Stimulated activated naive CD8-positive, alpha-beta T cell treated with anti-CD3 and anti-CD28 coated beads, Interleukin-15, Interleukin-2, amounts not matched to agents 100 ng/mL and 50 ng/mL, for 24 hours (primary cell): Measurements from ENCODE around the gene MCRIP2.
A peak's percentile ranks its signal among the peaks of the same experiment; 100 is the strongest.

Source experiments
- H3K27ac Mint-ChIP-seq: one replicate; pipeline ENCODE4 v1.8.0; 2021; ENCODE audit warnings: mild to moderate bottlenecking, mixed read lengths
- H3K27me3 Mint-ChIP-seq: one replicate; pipeline ENCODE4 v1.8.0; 2021; ENCODE audit warnings: mixed read lengths
- H3K36me3 Mint-ChIP-seq: one replicate; pipeline ENCODE4 v1.8.0; 2021; ENCODE audit warnings: low read depth, mixed read lengths
- H3K4me1 Mint-ChIP-seq: one replicate; pipeline ENCODE4 v1.8.0; 2021; ENCODE audit warnings: low read depth, mixed read lengths
- H3K4me3 Mint-ChIP-seq: one replicate; pipeline ENCODE4 v1.8.0; 2021; ENCODE audit warnings: mild to moderate bottlenecking, mixed read lengths
- H3K9me3 Mint-ChIP-seq: one replicate; pipeline ENCODE4 v1.8.0; 2021; ENCODE audit warnings: mixed read lengths

Gene MCRIP2

DNA sequence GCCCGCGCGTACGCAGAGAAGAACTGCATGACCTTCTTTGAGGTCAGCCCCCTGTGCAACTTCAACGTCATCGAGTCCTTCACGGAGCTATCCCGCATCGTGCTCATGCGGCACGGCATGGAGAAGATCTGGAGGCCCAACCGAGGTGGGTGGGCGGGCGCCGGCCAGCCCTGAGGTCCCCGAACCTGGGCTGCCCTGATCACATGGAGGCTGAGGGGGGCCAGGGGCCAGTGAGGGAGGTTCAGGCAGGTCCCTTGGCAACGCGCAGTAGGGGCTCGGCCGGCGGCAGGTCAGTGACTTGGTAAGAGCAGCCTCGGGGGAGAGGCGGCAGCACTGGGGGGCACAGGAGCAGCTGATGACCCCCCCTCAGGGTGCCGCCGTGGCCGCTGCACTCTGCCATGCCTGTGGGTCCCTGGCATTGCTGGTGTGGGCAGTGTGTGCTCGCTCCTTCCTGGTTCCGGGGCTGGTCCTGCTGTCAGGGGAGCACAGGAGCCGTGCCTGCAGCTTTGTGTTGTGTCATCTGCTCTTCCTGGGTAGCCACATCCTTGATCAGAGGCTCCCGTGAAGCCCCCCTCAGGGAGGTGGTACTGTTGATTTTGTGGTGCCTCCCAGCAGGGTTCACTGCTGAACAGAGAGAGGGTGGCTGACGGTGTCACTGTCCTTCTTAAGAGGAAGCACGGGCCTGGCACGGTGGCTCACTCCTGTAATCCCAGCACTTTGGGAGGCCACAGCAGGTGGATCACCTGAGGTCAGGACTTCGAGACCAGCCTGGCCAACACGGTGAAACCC is 15.5 kb upstream of the MCRIP2 start:
- H3K36me3 Mint-ChIP-seq = no peaks in the 10 kb centered on the region
- H3K27ac Mint-ChIP-seq = no peak overlapping the region
- no peaks in the 10 kb centered on the region for H3K4me1 Mint-ChIP-seq
- H3K4me3 Mint-ChIP-seq = no peak overlapping the region
- H3K9me3 Mint-ChIP-seq = no peaks in the 10 kb centered on the region
- H3K27me3 Mint-ChIP-seq = no peaks in the 10 kb centered on the region

DNA sequence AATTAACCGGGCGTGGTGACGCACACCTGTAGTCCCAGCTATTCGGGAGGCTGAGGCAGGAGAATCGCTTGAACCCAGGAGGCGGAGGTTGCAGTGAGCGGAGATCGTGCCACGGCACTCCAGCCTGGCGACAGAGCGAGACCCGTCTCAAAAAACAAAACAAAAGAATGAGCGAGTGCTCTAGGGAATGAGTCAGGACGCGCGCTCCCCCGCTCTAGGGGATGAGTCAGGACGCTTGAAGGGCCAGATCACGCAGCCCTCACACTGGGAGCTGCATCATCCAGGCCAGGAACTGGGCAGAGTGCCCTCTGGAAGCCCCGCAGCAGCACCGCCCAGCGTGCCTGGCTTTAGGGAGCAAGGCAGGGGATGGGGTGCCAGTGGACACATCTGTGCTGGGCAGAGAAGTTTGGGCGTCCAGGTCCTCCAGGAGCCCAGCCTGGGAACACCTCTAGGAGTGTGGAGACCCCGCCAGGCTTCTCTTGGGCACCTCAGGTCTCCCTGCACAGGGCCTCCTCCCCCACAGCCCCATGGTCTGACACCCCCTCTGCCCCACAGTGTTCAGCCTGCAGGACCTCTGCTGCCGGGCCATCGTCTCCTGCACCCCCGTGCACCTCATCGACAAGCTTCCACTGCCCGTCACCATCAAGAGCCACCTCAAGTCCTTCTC is 14.7 kb upstream of the MCRIP2 start:
- no peaks in the 10 kb centered on the region for H3K9me3 Mint-ChIP-seq
- no peaks in the 10 kb centered on the region for H3K36me3 Mint-ChIP-seq
- no peaks in the 10 kb centered on the region for H3K27me3 Mint-ChIP-seq

DNA sequence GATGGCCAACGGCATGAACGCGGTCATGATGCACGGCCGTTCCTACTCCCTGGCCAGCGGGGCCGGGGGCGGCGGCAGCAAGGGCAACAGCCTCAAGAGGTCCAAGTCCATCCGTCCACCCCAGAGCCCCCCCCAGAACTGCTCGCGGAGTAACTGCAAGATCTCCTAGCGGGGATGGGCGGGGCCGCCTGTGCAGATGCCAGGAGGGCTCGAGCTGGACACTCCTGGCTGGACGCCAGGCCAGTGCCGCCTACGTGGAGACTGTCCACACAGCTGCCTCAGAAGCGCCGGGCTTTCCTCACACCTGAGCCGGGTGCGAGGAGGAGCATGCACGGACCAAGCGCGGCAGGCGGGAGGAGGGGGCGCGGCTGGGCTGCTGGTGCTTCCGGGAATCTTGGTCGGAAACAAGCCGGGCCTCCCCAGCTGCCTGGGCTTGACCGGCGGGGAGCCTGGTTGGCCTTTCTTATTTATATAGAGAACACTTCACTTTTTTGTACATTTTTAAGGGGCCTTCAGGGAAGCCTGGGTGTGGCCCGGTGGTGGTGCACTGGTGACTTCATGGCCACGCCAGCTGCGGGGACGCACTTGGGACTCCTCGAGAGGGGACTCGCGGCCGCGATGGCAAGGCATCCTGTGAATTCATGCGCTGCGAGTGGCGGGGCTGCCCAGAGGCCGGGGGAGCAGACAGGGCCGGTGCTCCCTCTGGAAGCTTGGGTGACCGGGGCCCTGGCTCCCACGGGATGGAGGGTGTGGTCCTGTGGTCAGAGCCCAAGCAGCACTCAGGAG is 14.0 kb upstream of the MCRIP2 start:
- Mint-ChIP-seq H3K9me3 (no peaks in the 10 kb centered on the region), H3K4me3 (no peak overlapping the region), H3K4me1 (no peaks in the 10 kb centered on the region)

More for the DNA sequence above, 14.7 kb upstream of the MCRIP2 start:
- H3K27ac Mint-ChIP-seq = no peak overlapping the region
- H3K4me1 Mint-ChIP-seq = no peaks in the 10 kb centered on the region
- no peak overlapping the region for H3K4me3 Mint-ChIP-seq

DNA sequence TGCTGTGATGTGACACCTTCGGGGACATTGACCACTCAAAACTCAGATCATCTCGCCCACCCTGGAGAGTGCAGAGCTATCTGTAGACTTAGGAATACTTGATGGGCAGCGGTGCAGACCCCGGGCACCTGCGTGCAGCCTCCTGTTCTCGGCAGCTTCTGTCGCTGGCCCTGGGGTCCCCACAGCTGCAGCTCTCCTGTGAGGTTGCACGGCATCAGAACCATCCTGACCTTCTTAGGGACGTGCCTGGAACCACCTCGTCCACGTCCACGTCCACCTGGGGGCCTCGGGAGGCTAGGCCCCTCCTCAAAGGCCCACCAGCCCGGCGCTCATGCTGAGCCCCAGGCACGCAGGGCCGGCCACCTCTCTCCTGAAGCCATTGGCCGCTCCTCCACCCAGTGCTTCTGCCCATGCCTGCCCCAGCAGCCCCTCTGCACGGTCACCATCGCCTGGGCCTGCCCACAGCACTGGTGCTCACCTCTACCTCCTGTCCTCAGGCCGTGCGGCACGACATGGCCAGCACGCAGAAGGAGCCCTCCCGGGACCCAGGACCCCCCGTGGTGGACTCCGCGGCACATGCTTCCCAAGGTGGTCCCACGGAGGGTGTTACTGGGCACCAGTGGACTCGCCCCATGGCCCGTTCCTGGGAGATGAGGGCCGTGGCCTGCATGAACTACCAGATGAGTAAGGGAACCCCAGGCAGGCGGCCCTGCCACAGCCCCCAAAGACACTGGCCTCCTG is 13.1 kb upstream of the MCRIP2 start:
- Mint-ChIP-seq H3K36me3 (no peaks in the 10 kb centered on the region), H3K4me3 (no peak overlapping the region), H3K27ac (no peak overlapping the region), H3K4me1 (no peaks in the 10 kb centered on the region), H3K9me3 (no peaks in the 10 kb centered on the region), H3K27me3 (no peaks in the 10 kb centered on the region)

More for the DNA sequence above, 14.0 kb upstream of the MCRIP2 start:
- Mint-ChIP-seq H3K27me3 (no peaks in the 10 kb centered on the region), H3K27ac (no peak overlapping the region), H3K36me3 (no peaks in the 10 kb centered on the region)

DNA sequence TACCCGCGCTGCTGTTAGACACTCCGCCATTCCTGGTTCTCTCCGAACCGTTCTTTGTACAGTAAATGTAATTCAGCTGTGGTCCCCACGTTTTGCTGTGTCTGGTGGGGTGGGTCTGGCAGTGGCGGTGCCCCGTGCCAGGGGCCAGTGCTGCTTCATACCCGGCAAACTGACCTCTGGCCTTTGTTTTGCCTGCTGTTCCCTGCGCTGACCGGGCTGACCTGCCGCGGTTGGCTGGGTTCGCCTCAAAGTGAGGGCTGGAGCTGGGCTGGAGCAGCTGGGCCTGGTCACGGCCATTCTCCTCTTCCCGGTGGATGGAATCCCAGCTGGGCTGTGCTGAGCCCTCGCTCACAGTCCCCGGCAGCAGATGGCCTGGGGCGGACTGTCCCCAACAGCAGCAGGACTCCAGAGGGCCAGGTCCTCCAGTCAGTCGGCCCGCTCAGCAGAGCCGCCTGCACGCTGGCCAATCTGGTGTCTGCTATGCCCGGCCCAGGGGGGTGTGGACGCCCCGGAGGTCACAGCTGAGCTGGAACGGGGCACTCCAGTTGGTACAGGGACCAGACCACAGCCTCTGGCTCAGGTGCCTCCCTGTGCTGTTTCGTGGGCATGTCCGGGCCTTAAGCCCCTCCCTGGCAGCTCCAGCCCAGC is 12.3 kb upstream of the MCRIP2 start:
- no peaks in the 10 kb centered on the region for H3K36me3 Mint-ChIP-seq
- H3K27ac Mint-ChIP-seq = no peak overlapping the region
- no peaks in the 10 kb centered on the region for H3K27me3 Mint-ChIP-seq
- H3K4me3 Mint-ChIP-seq = no peak overlapping the region
- no peaks in the 10 kb centered on the region for H3K9me3 Mint-ChIP-seq
- H3K4me1 Mint-ChIP-seq = no peaks in the 10 kb centered on the region

DNA sequence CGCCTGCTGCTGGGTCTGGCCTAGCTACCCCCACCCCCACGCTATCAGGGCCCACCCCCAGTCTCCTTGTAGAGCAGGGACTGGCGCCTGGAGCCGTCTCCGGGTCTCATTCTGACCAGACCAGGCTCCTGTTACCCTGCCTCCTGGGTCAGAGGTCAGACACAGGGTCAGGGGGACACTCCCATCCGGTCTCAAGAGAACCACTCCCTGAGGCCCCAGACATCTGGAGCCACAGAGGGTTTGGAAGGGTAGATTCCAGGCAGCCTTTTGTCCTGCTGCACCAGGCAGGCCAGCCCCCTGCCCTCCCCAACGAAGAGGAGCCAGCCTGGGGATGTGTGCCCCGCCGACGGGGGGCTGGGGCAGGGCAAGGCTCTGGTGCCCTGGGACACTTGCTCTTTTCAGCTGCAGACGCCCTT is 11.8 kb upstream of the MCRIP2 start:
- no peak overlapping the region for H3K4me3 Mint-ChIP-seq
- peaks cover 2% of the 10 kb centered on the region for H3K4me1 Mint-ChIP-seq
- H3K27ac Mint-ChIP-seq = no peak overlapping the region
- H3K27me3 Mint-ChIP-seq = no peaks in the 10 kb centered on the region
- no peaks in the 10 kb centered on the region for H3K9me3 Mint-ChIP-seq
- no peaks in the 10 kb centered on the region for H3K36me3 Mint-ChIP-seq

DNA sequence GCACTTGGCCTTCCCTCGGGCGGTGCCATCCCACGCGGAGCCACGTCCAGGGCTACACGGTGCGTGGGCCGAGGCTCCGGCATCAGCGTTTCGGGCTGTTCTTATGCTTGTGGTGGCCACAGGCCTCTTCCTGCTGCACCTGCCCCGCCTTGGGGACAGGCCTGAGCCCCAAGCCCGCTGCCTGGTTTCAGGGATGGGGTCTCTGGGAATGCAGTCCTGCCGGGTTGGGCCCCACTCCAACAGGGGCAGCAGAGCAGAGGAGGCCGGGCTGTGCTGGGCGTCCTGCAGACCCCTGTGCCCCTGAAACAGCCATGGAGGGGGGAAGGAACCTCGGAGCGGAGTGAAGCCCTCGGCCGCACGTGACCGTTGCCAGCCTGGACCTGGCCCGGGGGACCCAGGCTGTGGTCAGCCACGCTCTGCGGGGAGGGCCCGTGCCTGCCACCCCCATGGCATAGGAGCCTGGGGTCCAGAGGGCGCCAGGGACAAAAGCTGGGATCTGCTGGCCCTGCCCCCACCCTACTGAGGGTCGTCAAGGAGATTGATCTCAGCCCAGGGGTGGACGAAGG is 11.3 kb upstream of the MCRIP2 start:
- Mint-ChIP-seq H3K27ac (no peak overlapping the region), H3K27me3 (no peaks in the 10 kb centered on the region)

DNA sequence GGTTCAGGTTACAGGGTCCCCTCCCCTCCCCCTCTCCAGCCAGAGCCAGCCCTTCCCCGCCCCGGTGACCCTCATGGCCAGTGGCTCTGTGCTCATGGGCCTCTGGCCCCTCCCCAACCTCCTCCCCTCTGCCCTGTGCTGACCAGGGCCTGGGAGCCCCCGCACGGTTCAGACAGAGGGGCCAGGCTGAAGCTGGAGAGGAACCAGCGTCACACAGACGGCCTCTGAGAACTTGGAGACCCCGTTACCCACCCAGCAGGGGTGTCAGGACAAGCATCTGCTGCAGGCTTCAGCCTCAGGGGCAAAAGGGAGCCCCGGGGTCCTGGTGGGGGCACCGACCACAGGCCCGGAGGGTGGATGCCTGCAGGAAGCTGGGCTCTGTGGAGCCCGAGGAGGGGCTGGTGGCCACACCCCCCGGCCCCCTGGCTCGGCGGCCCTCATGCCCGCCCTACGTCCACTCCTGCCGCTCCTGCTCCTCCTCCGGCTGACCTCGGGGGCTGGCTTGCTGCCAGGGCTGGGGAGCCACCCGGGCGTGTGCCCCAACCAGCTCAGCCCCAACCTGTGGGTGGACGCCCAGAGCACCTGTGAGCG is 10.7 kb upstream of the MCRIP2 start, which contains the start of gene WFIKKN1:
Gene WFIKKN1, plus strand, starts transcription at position 171 of the 591 bp plus-strand sequence. Its CDS starts 269 bp downstream, at position 440.
- Mint-ChIP-seq H3K9me3 (no peaks in the 10 kb centered on the region), H3K27me3 (no peaks in the 10 kb centered on the region), H3K36me3 (no peaks in the 10 kb centered on the region), H3K4me3 (no peak within 1 kb of the TSS), H3K27ac (no peak within 1 kb of the TSS), H3K4me1 (peaks cover 4% of the 10 kb centered on the region)

More for the DNA sequence above, 11.3 kb upstream of the MCRIP2 start:
- Mint-ChIP-seq H3K4me1 (peaks cover 4% of the 10 kb centered on the region), H3K36me3 (no peaks in the 10 kb centered on the region), H3K4me3 (no peak overlapping the region), H3K9me3 (no peaks in the 10 kb centered on the region)

DNA sequence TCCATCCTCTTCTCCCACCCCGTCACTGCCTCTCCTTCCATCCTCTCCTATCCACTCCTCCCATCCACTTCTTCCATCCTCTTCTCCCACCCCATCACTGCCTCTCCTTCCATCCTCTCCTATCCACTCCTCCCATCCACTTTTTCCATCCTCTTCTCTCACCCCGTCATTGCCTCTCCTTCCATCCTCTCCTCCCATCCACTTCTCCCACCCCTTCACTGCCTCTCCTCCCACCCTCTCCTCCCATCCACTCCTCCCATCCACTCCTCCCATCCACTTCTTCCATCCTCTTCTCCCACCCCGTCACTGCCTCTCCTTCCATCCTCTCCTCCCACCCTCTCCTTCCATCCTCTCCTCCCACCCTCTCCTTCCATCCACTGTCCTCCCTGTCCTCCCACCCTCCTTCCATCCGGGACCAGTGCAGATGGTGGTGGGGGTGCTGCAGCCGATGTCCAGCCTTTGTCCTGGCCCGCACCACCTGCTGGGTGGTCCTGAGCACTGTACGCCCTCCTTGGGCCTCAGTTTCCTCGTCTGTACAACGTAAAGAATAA is 9.7 kb upstream of the MCRIP2 start:
- H3K4me1 Mint-ChIP-seq = peaks cover 10% of the 10 kb centered on the region
- no peaks in the 10 kb centered on the region for H3K27me3 Mint-ChIP-seq
- no peak overlapping the region for H3K27ac Mint-ChIP-seq
- no peaks in the 10 kb centered on the region for H3K9me3 Mint-ChIP-seq
- peaks cover 3% of the 10 kb centered on the region for H3K36me3 Mint-ChIP-seq
- H3K4me3 Mint-ChIP-seq = no peak overlapping the region

DNA sequence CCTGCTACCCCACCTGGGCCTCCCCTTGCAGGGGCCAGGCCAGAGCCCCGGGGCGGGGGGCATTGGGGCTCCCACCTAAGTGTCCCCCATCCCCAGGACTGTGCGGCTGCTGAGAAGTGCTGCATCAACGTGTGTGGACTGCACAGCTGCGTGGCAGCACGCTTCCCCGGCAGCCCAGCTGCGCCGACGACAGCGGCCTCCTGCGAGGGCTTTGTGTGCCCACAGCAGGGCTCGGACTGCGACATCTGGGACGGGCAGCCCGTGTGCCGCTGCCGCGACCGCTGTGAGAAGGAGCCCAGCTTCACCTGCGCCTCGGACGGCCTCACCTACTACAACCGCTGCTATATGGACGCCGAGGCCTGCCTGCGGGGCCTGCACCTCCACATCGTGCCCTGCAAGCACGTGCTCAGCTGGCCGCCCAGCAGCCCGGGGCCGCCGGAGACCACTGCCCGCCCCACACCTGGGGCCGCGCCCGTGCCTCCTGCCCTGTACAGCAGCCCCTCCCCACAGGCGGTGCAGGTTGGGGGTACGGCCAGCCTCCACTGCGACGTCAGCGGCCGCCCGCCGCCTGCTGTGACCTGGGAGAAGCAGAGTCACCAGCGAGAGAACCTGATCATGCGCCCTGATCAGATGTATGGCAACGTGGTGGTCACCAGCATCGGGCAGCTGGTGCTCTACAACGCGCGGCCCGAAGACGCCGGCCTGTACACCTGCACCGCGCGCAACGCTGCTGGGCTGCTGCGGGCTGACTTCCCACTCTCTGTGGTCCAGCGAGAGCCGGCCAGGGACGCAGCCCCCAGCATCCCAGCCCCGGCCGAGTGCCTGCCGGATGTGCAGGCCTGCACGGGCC is 8.9 kb upstream of the MCRIP2 start:
- Mint-ChIP-seq H3K27me3 (no peaks in the 10 kb centered on the region), H3K27ac (no peak overlapping the region), H3K36me3 (peaks cover 3% of the 10 kb centered on the region), H3K4me3 (no peak overlapping the region), H3K4me1 (peaks cover 10% of the 10 kb centered on the region), H3K9me3 (no peaks in the 10 kb centered on the region)

DNA sequence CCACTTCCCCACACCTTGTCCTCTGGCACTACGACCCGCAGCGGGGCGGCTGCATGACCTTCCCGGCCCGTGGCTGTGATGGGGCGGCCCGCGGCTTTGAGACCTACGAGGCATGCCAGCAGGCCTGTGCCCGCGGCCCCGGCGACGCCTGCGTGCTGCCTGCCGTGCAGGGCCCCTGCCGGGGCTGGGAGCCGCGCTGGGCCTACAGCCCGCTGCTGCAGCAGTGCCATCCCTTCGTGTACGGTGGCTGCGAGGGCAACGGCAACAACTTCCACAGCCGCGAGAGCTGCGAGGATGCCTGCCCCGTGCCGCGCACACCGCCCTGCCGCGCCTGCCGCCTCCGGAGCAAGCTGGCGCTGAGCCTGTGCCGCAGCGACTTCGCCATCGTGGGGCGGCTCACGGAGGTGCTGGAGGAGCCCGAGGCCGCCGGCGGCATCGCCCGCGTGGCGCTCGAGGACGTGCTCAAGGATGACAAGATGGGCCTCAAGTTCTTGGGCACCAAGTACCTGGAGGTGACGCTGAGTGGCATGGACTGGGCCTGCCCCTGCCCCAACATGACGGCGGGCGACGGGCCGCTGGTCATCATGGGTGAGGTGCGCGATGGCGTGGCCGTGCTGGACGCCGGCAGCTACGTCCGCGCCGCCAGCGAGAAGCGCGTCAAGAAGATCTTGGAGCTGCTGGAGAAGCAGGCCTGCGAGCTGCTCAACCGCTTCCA is 8.1 kb upstream of the MCRIP2 start:
- peaks cover 10% of the 10 kb centered on the region for H3K4me1 Mint-ChIP-seq
- no peak overlapping the region for H3K4me3 Mint-ChIP-seq
- H3K36me3 Mint-ChIP-seq = peaks cover 3% of the 10 kb centered on the region
- no peaks in the 10 kb centered on the region for H3K9me3 Mint-ChIP-seq
- no peaks in the 10 kb centered on the region for H3K27me3 Mint-ChIP-seq
- no peak overlapping the region for H3K27ac Mint-ChIP-seq

DNA sequence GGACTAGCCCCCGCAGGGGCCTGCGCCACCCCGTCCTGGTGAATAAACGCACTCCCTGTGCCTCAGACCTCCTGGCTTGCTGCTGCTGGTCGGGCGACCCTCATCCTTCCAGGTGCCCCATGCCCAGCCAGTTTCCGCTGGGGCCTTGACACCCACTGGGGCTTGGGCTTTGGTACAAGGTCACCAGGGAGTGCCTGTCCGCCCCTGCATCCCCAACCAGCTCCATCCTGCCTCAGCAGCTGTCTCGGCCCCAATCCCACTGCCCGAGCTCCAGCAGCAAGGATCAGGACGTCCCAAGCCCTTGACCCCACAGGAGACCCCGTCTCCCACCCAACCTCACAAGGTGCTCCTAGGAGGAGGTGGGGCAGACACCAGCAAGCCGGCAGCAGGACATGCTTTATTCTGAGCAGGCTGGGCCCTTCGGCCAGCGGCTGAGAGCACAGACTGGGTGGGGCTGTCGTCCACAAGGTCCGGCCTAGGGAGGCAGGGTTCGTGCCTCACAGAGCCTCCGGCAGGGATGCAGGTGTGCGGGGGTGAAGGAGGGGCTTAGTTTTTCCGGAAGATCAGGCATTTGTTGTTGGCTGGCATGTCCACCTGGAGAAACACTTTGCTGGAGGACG is 7.5 kb upstream of the MCRIP2 start:
- H3K9me3 Mint-ChIP-seq = no peaks in the 10 kb centered on the region
- peak overlapping the region; percentile 58 for H3K4me3 Mint-ChIP-seq
- peaks cover 3% of the 10 kb centered on the region for H3K36me3 Mint-ChIP-seq
- H3K4me1 Mint-ChIP-seq = peaks cover 10% of the 10 kb centered on the region
- H3K27ac Mint-ChIP-seq = no peak overlapping the region
- H3K27me3 Mint-ChIP-seq = no peaks in the 10 kb centered on the region
